Keratinocyte (primary cell): ENCODE data around the gene SYNDIG1. TPM values are rescaled to one million over a fixed set of nuclear protein-coding genes. Genes with fewer than 3 reads are reported as not detected.

Experiments used
- DNase-seq: peaks from one replicate; pipeline ENCODE4 v3.0.0-alpha.2; 2011; ENCODE audit warnings: low read depth, missing footprints, low spot score
- FAIRE-seq: peaks from 2 replicates; lab custom pipeline; 2011; peaks lifted over from hg19 to GRCh38; lab: Jason Lieb, UNC
- H2AFZ ChIP-seq: 2 replicates; pipeline ENCODE4 v1.6.0; 2012; ENCODE audit warnings: low read length, control low read depth, inconsistent platforms; ENCODE audit not compliant: control insufficient read depth
- H3K27ac ChIP-seq: 2 replicates; pipeline ENCODE4 v1.5.1; 2011; ENCODE audit warnings: low read length; ENCODE audit not compliant: control insufficient read depth, insufficient read depth
- H3K27me3 ChIP-seq: 3 replicates; pipeline ENCODE4 v1.6.0; 2011; ENCODE audit warnings: low read length; ENCODE audit not compliant: control insufficient read depth, insufficient read depth; ENCODE audit errors: extremely low read depth
- H3K36me3 ChIP-seq, 2 experiments: 2 replicates in 1 of 2; 3 replicates in 1 of 2; pipeline ENCODE4 v1.5.1; 2011; ENCODE audit warnings: low read length in 2 of 2, mild to moderate bottlenecking in 1 of 2; ENCODE audit not compliant: control insufficient read depth in 2 of 2, insufficient read depth in 2 of 2; ENCODE audit errors: extremely low read depth in 1 of 2
- H3K4me1 ChIP-seq: 3 replicates; pipeline ENCODE4 v1.5.1; 2011; ENCODE audit warnings: low read length; ENCODE audit not compliant: control insufficient read depth, insufficient read depth; ENCODE audit errors: extremely low read depth
- H3K4me2 ChIP-seq: 3 replicates; pipeline ENCODE4 v1.6.0; 2011; ENCODE audit warnings: low read depth, low read length; ENCODE audit not compliant: control insufficient read depth, insufficient read depth; ENCODE audit errors: extremely low read depth
- H3K4me3 ChIP-seq, 3 experiments: fragments of 200-600 bp in 1 of 3; sonication (generic) in 1 of 3; 2 replicates in 2 of 3; 3 replicates in 1 of 3; pipeline ENCODE4 v1.5.1; 2011 to 2016; ENCODE audit warnings: low read length in 3 of 3, mild to moderate bottlenecking in 3 of 3, control low read depth in 2 of 3, inconsistent platforms in 1 of 3, low read depth in 1 of 3, mixed read lengths in 1 of 3, mixed run types in 1 of 3, moderate library complexity in 1 of 3; ENCODE audit not compliant: control insufficient read depth in 2 of 3, insufficient read depth in 2 of 3; ENCODE audit errors: extremely low read depth in 1 of 3
- H3K79me2 ChIP-seq: 2 replicates; pipeline ENCODE4 v1.6.0; 2012; ENCODE audit warnings: low read length; ENCODE audit not compliant: control insufficient read depth, insufficient read depth
- H3K9ac ChIP-seq: 3 replicates; pipeline ENCODE4 v1.6.0; 2011; ENCODE audit warnings: low read length; ENCODE audit not compliant: control insufficient read depth, insufficient read depth; ENCODE audit errors: extremely low read depth
- H3K9me1 ChIP-seq: 3 replicates; pipeline ENCODE4 v1.6.0; 2011; ENCODE audit warnings: low read length; ENCODE audit not compliant: control insufficient read depth, insufficient read depth; ENCODE audit errors: extremely low read depth
- H3K9me3 ChIP-seq: 2 replicates; pipeline ENCODE4 v1.5.1; 2012; ENCODE audit warnings: low read depth, low read length; ENCODE audit not compliant: control insufficient read depth
- H4K20me1 ChIP-seq: 3 replicates; pipeline ENCODE4 v1.6.0; 2011; ENCODE audit warnings: low read length; ENCODE audit not compliant: control insufficient read depth, insufficient read depth; ENCODE audit errors: extremely low read depth
- CTCF ChIP-seq, 3 experiments: IDR thresholded peaks in 1 of 3; conservative IDR thresholded peaks in 1 of 3; optimal IDR thresholded peaks in 1 of 3; 2 replicates in 2 of 3; 3 replicates in 1 of 3; pipeline versions ENCODE3 to v1.5.1; 2011; ENCODE audit warnings: low read length in 3 of 3, mild to moderate bottlenecking in 3 of 3, moderate library complexity in 2 of 3, control low read depth in 1 of 3, inconsistent platforms in 1 of 3; ENCODE audit not compliant: insufficient read depth in 2 of 3; ENCODE audit errors: extremely low read depth in 1 of 3
- EZH2 ChIP-seq: IDR thresholded peaks from one replicate; pipeline ENCODE4 v1.6.1; 2012; ENCODE audit warnings: inconsistent platforms, mild to moderate bottlenecking, low read length, moderate library complexity
- dilution Hi-C: fragments of 300-500 bp; cut with MboI; formaldehyde crosslinking; loops from one replicate; pipeline ENCODE4 v1.7.0; 2020; ENCODE audit warnings: low sequenced_read_pairs; ENCODE audit not compliant: extremely low pct_ligation_motif_present
- polyA plus RNA-seq, 5 experiments: library from polyadenylated mRNA; depleted of rRNA in 3 of 5; stranded (reverse) in 3 of 5; stranded (forward) in 1 of 5; unstranded in 1 of 5; fragments of >200 nt; gene quantifications; 1 replicate in 1 of 5; 2 replicates in 3 of 5; 3 replicates in 1 of 5; pipeline versions ENCODE4 v1.2.1 to v1.2.3, GENCODE V29; 2011 to 2012; ENCODE audit warnings: missing spikeins in 2 of 5, low read depth in 1 of 5, low replicate concordance in 1 of 5

The SYNDIG1 gene
- polyA plus RNA-seq, 1 donor (not counting 4 experiments of a cell fraction or from before 2014, with no cell fraction given) = 0.38 TPM

- Histone ChIP-seq H3K27ac (no peak overlapping the region), H4K20me1 (no peaks in the 10 kb centered on the region), H3K27me3 (no peaks in the 10 kb centered on the region), H3K4me2 (no peak overlapping the region), H2AFZ (no peak overlapping the region), H3K4me1 (no peaks in the 10 kb centered on the region), H3K9ac (no peak overlapping the region), H3K36me3 (no peaks in the 10 kb centered on the region), H3K79me2 (no peaks in the 10 kb centered on the region), H3K9me1 (no peaks in the 10 kb centered on the region), H3K4me3 (no peak overlapping the region), H3K9me3 (no peaks in the 10 kb centered on the region)
- no peak for DNase-seq
- FAIRE-seq = no peak
- TF ChIP-seq EZH2 = no peak
- dilution Hi-C loops = loop anchor here (5.0 kb wide), 1 partner anchor 72 kb away; no protein-coding TSS in a partner anchor
Observed at GRCh38 chr20:24504331-24505285, 35.2 kb downstream of the SYNDIG1 start.

DNA sequence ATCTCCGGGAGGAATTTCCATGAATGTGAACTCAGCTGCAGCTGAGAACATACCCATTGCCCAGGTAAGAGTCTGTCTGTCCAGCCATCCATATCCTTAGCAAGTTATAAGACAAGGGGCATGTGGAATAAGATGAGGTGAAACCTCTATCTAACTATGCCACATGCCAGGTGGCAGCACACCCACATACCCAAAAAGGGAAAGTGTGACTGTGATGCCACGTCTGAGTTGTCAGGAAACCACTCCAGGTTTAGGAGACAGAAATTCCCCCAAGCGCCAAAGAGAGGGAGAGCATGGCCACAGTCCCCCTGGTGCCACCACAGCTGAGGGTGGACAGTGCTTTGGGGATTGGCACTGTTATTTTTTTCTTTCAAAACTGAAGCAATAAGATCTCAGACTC lies 36.7 kb downstream of the SYNDIG1 start:
- no peak for FAIRE-seq

More for the DNA sequence above, 36.7 kb downstream of the SYNDIG1 start:
- H4K20me1 ChIP-seq = no peaks in the 10 kb centered on the region
- no peak overlapping the region for H2AFZ ChIP-seq
- TF ChIP-seq CTCF (optimal IDR thresholded peaks at IDR 0.05 in 1 of 3, IDR thresholded peaks at IDR 0.05 in 1 of 3, conservative IDR thresholded peaks at IDR 0.05 in 1 of 3; ENCODE audit: extremely low read depth in 1 of 3, insufficient read depth in 2 of 3, low read length in 3 of 3) = no peak
- TF ChIP-seq EZH2 = no peak
- H3K9me3 ChIP-seq = no peaks in the 10 kb centered on the region
- dilution Hi-C loops = no loop called here
- no peak overlapping the region for H3K27ac ChIP-seq
- H3K4me2 ChIP-seq = no peak overlapping the region
- no peaks in the 10 kb centered on the region for H3K79me2 ChIP-seq
- H3K36me3 ChIP-seq = no peaks in the 10 kb centered on the region
- no peaks in the 10 kb centered on the region for H3K4me1 ChIP-seq
- no peaks in the 10 kb centered on the region for H3K9me1 ChIP-seq
- no peaks in the 10 kb centered on the region for H3K27me3 ChIP-seq
- no peak overlapping the region for H3K9ac ChIP-seq
- no peak overlapping the region for H3K4me3 ChIP-seq
- DNase-seq = no peak
